K562 (cell line): ENCODE measurements around the gene TNFSF18.

Experiments used
- FOXK1 ChIP-seq: sonication (generic); formaldehyde crosslinking; IDR thresholded peaks from 2 replicates; pipeline ENCODE4 v1.8.0; 2022; ENCODE audit warnings: missing genetic modification reagents, mild to moderate bottlenecking, borderline replicate concordance
- GATA2 ChIP-seq: sonication (generic); formaldehyde crosslinking; IDR thresholded peaks from 2 replicates; pipeline ENCODE4 v1.4.0; 2020; ENCODE audit warnings: mild to moderate bottlenecking, missing genetic modification reagents
- MEF2D ChIP-seq: conservative IDR thresholded peaks from 2 replicates; pipeline ENCODE4 v1.6.1; 2016; ENCODE audit warnings: low read depth, missing genetic modification characterization, missing compliant biosample characterization
- RBM39 ChIP-seq: fragments of 200-400 bp; formaldehyde crosslinking; optimal IDR thresholded peaks from 2 replicates; pipeline ENCODE3; 2018; ENCODE audit warnings: low read depth, low read length

- TF ChIP-seq GATA2, result no peak
- TF ChIP-seq FOXK1, result no peak
- no peak for TF ChIP-seq RBM39
- TF ChIP-seq MEF2D (tag), result no peak
Observed at GRCh38 chr1:173082913-173083312, 32.2 kb upstream of the TNFSF18 start.
